Activated gamma-delta T cell (primary cell): Measurements from ENCODE around the gene TUT7.

Experiments used
- DNase-seq: peaks from one replicate; lab custom pipeline; 2025; lab: John Stamatoyannopoulos, UW

Gene TUT7

GRCh38 chr9:86252870-86253269 lies 101.3 kb downstream of the TUT7 start:
- DNase-seq: no peak

- DNase-seq: no peak
These were observed 104.1 kb downstream of the TUT7 start for GRCh38 chr9:86250123-86250522.

- DNase-seq: no peak
These were observed 105.5 kb downstream of the TUT7 start for GRCh38 chr9:86248746-86249145.

GRCh38 chr9:86246752-86247161 lies 107.5 kb downstream of the TUT7 start:
- no peak for DNase-seq

- DNase-seq: no peak
These were observed 112.1 kb downstream of the TUT7 start for GRCh38 chr9:86242071-86242470.

GRCh38 chr9:86241216-86241615 lies 113.0 kb downstream of the TUT7 start:
- DNase-seq: no peak

- no peak for DNase-seq
These were observed 115.1 kb downstream of the TUT7 start for GRCh38 chr9:86238861-86239770.
